HT1080 (cell line): ENCODE data around the gene RGS10. TPM values are rescaled to one million over a fixed set of nuclear protein-coding genes. Genes with fewer than 3 reads are reported as not detected.
"Not testable (repeated sequence)": the region's sequence is repeated elsewhere in the genome, so short reads cannot be mapped to it uniquely, and the experiment has no call there.

Experiments
- DNase-seq: peaks from one replicate; pipeline ENCODE4 v3.0.0-alpha.2; 2015; ENCODE audit warnings: low read depth
- total RNA-seq: library from RNA; depleted of rRNA; stranded (reverse); fragments of >200 nt; shearing (Covaris generic); gene quantifications from 2 replicates; pipeline ENCODE4 v1.2.3, GENCODE V29; 2014

Gene RGS10
- total RNA-seq, 1 experiment from 2014 or later, result 55.0 TPM

DNA sequence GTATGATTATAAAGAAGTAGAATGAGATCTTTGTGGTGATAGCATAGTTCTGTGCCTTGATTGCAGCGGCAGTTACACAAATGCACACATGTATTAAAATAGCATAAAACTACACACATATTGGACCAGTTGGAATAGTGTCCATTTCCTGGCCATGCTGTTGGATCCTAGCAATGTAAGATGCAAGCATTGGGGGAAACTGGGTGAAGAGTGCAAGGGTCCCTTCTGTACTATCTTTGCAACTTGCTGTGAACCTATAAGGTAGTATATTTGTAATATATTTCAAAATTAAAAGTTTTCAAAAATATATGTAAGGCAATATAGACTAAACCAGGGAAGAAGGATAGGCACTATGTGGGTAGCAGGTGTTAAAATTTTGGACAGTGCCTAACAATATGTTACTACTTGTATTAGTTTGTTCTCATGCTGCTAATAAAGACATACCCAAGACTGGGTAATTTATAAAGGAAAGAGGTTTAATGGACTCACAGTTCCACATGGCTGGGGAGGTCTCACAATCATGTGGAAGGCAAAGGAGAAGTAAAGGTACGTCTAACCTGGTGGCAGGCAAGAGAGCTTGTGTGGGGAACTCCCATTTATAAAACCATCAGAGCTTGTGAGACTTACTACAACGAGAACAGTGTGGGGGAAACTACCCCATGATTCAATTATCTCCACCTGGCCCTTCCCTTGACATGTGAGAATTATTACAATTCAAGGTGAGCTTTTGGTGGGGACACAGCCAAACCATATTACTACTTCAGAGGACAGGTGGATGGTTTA is 71.4 kb downstream of the RGS10 start:
- no peak for DNase-seq

DNA sequence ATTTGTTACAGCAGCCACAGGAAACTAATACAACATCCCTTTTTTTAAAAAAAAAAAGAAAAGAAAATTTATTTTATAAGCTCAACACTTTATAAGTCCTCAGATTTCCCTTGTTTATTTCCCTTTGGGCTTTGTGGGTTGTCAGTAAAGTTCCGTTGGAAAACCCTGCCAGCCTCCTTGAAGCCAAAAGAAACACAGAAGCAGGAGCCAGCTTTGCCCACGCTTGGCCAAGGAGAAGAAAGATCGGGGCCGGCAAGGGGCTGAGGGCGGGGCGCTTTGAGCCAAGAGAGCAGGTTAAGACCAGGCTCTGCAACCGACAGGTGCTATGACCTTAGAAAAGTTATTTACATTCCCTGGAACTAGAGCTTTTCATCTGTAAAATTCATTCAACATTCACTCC is 72.7 kb downstream of the RGS10 start:
- no peak for DNase-seq

DNA sequence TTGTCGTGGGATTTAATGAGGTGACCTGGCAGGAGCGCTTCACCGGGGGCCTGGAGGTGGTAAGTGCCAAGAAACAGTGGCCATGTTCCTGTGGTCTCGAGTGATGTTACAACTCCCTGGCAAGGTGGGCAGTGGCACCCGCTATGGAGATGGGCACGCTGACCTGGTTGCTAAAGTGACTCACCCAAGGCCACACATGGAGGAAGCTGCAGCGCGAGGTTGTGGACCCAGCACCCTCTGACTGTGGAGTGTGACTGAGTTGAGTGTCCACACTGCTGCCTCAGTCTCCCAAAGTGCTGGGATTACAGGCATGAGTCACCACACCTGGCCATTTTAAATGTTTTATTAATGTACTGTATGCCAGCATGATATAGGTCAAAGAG is 73.2 kb downstream of the RGS10 start:
- no peak for DNase-seq

DNA sequence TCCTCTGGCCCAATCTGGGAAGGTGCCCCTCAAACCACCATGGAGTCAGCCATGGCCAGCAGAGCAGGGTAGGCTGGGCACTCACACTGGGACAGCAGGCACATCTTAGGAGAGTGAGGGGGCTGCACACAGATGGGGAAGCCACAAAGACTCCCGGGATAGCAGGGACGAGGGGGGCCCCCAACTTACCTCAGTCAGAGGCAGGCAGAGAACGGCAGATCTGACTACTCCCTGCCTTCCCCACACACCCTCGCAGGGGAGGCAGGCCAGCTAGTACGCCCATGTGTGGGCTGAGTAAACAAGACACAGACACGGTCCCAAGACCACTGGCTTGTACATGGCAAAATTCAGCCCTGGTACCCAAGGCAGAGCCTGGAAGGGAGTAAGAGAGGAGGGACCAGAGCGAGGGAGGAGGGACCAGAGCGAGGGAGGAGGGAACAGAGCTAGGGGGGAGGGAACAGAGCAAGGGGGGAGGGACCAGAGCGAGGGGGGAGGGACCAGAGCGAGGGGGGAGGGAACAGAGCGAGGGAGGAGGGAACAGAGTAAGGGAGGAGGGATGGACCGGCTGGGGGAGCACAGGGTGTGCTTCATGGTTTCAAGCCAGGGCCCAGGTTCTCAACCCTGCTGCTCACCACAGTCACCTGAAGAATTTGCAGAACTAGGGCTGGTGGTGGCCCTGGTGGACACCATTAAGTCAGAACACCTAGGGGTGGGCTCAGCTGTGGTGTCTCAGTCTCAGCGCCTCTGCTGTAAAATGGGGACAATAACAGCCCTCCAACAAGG is 73.8 kb downstream of the RGS10 start:
- DNase-seq, result no peak

DNA sequence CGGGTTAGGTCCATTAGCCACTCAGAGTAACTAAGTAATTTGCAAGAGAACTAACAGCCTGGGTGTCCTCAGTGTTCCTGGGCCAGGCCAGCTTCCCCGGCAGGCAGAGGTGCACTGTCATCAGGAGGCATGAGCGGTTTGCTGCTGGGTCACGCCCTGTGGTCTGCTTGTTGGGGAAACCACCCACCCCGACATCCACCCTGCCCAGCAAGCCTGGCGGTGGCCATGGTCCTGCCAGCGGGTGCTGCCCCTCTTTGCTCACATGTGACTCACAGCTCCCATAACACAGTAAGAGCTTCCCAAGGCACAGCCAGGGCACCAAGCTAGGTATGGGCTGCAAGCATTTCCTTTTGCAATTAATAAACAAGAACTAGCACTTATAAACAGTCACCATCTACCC is 75.9 kb downstream of the RGS10 start:
- DNase-seq, result peak; percentile 66

DNA sequence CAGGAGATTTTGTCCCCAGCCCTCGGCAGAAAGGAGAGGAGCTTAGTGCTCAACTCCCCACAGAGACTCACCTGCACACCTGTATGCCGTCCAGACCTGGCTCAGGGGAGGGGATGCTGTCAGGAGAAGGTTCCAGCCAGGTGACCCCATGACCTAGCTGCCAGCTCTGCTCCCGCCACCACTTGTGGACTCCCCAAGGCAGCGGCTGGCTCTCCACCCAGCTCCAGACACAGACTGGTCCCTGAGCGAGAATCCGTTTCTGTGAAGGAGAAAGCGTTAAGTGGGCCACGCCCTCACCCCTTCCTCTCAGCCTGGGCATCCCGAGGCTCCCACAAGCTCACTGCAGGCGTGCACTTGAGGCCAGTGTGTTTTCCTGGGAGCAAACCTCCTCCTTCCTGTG is 76.4 kb downstream of the RGS10 start:
- DNase-seq, result no peak

DNA sequence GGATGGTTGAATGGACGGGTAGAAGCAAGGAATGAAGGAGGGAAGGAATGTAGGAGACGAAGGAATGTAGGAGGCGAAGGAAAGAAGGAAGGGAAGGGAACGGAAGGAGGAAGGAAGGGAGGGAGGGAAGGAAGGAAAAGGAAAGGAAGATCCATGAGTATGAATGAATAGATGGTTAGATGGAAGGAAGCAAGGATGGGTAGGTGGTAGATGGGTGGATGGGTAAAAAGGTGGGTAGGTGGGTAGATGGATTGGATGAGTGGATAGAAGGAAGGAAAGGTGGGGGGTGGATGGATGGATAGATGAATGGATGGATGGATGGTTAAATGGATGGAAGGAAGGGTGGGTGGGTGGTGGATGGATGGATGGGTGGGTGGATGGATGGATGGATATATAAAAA is 77.4 kb downstream of the RGS10 start:
- DNase-seq, result no peak

DNA sequence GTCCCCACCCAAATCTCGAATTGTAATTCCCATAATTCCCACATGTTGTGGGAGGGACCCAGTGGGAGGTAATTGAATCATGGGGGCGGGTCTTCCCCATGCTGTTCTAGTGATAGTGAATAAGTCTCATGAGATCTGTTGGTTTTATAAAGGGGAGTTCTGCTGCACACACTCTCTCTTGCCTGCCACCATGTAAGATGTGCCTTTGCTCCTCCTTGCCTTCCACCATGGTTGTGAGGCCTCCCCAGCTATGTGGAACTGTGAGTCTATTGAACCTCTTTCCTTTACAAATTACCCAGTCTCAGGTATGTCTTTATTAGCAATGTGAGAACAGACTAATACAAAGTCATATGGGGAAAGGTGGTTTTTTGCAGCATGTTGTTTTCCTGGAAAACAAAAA is 79.3 kb downstream of the RGS10 start:
- not testable (repeated sequence) for DNase-seq

DNA sequence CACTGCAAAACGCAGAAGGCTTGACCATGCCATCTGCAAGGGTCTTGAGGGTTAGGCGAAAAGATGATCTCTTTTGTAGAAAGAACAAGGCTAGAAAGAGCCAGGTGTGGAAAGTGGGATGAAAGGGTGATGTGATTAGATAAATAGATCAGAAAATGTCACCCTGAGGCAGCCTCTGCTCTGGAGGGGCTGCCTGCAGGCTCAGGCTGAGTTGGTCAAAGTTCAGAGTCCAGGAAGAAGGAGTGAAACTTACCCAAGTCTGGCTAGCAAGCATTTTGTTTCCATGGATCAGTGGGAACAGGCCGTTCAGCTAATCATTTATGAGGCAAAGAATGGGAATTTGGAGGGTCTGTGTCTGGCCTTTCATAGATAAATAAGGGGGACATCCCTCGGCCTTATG is 79.7 kb downstream of the RGS10 start:
- DNase-seq, result no peak

DNA sequence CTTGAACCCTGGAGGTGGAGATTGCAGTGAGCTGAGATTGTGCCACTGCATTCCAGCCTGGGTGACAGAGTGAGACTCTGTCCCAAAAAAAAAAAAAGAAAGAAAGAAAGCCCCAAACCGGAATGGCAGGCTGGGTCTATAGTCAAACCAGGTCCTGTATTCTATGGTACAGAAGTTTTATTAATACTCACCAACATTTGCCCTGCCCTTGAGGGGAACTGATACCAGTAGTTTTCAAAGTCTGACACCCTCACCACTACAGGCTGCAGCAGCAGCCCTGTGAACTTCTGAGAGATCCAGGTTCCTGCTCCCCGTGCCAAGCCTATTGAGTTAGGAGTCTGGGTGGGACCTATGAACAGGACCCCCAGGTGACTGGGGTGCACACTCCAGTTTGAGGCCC is 80.6 kb downstream of the RGS10 start:
- no peak for DNase-seq

DNA sequence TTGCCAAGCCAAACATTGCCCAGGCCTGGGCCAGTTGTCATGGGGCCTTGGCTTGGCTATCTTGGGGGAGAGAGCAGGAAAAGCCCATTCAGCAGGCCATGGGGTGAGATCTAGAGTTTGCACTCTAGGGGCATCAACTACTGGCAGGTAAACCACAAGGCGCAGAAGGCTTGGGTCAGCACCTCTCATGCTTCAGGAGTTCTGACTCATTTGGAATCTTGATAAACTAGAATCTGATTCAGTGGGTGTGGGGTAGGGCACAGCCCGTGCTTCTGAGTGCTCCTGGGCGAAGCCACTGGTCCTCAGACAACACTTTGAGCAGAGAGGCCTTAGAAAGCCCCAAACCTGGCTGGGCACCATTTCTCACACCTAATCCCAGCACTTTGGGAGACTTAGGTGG is 81.1 kb downstream of the RGS10 start:
- no peak for DNase-seq

DNA sequence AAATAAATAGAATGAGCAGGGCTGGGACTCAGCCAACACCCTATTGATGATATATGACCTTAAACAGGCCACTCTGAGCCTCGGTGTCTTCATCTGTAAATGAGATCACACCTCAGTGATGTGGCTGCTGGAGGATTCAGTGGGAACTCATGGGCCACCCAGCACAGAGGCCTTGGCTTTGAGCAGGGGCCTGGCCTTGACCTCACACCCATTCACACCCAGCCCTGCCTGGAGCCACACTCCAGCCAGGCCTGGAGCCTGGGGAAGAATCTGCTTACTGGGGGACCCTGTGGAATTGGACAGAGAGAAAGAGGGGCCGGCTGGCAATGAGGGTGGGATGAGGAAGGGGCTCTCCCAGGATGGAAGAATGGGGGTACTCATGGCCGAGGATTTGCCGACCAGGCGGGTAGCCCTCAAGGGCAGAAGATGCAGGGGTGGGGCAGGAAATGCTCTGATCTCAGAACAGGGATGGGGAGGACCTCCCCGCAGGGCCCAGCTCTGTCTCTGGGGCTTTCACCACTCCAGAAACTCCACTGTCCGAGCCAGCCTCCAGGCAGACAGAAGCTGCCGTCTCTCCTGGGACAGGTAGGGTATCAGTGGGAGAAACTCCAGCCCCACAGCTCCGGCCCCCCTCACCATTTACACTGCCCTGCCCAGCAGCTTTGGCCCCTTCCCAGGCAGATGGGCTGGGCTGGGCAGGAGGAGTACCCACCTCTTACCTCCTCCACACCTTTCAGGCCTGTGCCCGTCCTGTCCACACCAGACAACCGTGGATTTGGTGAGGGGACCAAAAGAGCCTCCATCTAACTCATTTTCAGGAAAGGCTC is 81.9 kb downstream of the RGS10 start:
- DNase-seq, result no peak

DNA sequence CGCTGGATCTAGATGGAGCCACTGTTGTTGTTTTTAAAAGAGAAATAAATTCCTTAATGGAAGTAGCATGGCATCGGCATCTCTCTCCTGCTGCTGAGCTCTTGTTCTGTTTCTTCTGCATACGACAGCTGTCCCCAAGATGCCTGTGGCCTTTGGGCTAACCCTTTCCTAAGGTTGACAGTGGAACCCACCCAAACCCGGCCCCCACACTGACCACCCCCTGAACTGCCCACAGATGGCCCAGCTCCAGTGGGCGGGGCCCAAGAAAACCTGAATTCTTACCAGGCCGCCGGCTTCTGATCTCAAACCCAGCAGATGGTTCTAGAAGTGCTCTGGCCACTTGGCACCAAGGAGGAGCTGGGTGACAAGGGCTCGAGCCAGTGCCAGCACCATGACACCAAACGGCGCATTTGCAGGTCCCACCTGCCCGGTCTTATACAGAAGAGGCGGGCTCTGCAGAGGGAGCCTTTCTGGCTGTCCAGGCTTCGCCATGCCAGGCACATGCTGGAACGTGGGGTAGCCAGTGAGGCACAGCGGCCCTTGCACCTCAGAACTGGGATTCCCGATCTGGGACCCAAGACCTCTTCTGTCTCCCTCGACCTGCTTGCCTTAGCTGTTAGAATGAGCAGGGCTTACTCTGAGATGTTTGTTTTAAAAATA is 82.7 kb downstream of the RGS10 start:
- DNase-seq, result no peak

DNA sequence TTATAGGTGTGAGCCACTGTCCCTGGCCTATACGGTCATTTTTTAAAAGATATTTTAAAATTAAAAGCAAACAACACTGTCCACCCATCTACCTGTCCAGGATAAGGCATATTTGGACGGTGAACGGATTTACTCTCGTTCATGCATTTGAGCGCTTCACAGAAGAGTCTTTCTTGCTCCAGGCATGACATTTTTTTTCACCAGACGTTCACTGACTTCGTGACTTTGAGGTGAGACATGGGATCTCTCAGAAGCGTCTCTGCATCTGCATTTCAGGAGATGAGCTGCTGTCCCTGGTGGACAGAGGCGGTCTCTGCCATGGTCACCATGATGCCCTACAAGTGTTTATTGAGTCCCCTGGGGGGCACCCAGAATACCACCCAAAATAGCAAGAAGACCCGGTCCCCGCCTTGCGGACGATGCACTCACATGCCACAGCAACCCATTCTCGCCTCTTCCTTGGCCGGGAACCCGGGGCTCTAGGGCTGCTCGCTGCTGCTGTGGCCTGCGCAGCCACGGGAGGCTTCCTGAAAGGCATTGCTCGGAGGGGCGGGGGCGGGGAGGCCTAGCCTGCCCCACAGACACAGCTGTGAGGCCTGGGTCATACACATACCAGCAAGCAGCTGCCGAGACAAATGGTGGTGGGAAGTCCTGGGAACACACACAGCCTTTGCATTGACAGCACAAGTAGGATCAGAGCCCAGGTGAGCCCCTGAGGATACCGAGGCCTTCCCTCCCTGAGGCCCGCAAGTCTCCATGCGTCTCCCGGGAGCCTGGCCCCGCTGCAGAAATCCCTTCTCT is 84.4 kb downstream of the RGS10 start:
- DNase-seq, result no peak

DNA sequence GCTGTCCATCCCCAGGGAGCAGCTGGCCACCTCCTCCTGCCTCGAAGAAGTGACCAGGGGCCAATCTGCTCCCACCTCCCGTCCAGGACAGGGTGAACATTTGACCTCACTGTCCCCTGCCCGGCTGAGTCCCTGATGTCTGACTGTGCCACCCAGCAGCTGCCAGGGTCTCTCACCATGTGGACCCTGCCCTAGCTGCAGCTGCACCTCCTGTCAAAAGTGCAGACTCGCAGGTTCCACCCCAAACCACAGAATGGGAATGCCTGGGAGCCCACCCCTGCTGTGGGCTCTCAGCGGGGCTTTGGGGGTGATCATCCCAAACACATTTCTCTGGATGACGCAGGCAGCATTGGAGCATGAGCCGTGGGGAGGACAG is 86.1 kb downstream of the RGS10 start:
- DNase-seq, result no peak

DNA sequence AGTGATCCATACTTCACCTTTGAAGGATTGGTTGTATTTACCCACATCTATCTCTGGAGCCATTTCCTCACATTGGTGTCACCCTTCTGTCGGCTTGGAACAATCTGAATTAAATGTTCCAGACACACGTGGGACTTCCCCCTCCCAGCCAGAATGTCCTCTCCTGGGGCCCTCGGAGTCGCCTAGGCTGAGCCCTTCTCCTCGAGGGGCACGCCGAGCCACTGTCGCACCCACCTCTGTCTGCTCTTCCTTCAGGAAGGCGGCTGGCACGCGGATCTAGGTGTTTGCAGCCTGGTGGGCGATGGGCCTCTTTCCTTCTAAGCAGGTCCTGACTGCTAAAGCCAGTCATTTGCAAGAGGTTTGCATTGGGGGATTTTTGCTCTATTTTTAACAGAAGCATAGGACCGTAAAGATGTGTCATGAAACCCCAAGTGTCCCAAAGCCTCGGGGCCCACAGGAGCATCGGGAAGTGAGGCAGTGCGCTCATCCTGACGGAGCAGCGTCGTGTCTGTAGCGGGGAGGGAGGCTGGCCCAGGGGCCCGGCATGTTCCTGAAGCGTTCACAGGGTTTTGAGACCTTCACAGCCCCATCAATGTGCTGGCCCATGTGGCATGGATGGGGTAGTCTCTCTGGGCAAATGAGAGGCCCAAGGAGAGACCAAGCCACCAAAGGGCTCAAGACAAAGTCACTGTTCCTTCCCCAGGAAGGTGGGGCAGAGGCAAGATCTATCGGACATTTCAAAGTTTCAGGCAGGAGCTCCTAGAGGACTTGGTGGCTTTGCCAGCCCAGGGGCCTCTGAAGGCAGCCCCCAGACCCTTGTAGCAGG is 86.7 kb downstream of the RGS10 start:
- DNase-seq, result no peak

DNA sequence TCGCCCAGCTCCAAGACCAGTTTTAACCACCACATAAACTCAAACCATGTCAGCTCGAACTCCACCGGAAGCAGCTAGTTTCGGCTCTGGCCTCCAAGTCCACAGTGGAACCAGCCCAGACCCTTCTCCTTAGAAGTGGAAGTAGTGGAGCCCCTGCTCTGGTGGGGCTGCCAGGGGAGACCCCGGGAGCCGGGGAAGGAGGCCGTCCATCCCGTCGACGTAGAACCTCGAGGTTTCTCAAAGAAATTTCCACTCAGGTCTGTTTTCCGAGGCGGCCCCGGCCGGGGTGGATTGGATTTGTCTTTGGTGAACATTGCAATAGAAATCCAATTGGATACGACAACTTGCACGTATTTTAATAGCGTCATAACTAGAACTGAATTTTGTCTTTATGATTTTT is 87.5 kb downstream of the RGS10 start:
- DNase-seq, result no peak

DNA sequence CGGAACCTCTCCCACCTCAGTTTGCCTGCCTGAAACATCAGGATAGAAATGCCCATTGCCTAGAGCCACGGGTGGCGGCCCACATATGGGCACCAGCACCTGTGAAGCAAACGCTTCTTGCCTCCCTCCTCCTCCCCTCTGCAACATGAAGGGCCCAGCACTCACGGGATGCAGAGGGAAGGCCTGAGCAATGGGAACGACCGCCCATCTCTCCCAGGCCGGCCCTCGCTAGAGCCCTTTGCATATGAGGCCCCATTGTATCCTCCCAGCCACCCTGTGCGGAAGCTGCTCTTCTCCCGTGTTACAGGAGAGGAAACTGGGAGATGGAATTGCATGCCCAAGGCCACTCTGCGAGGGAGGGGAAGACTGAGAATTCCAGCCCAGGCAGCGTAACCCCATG is 88.2 kb downstream of the RGS10 start:
- DNase-seq, result no peak

DNA sequence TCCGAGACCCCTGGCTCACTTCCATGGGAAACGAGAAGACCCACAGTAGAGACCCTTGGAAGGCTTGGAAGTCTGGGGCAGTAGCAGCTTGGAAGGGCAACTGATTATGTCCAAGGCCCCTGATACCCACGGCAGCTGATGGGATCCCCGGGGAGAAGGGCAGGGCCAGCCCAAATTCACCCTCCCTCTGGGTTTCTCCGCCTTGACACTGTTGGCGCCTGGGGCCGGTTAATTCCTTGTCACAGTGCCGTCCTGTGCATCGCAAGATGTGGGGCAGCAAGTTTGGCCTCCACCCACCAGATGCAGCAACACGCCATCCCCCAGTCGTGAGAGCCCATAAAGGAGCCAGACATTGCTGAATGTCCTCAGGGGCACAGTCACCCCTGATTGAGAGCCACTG is 89.2 kb downstream of the RGS10 start:
- no peak for DNase-seq

DNA sequence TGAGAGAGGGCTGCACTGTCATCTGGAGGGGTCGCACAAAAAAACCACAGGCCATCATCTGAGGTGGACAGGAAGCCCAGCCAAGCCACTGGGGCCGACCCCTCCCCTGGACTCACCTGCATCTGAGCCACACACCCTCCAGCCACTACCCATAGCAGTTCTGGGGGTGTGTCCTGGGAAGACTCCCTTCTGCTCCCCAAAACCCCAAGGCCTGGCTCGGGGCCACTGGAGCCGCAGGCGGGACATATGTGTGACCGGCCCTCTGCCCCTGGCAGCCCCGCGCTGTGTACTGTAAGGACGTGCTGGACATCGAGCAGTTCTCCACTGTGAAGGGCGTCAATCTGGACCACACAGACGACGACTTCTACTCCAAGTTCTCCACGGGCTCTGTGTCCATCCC is 90.1 kb downstream of the RGS10 start:
- no peak for DNase-seq
